A673 (cell line): ENCODE results near the gene GOSR1.
"Not testable (repeated sequence)": the region's sequence is repeated elsewhere in the genome, so short reads cannot be mapped to it uniquely, and the experiment has no call there.

ENCODE experiments used
- EZH2 ChIP-seq: fragments of 200-600 bp; sonication (generic); IDR thresholded peaks from 2 replicates; pipeline ENCODE4 v1.6.1; 2017; ENCODE audit warnings: borderline replicate concordance, low read depth, mild to moderate bottlenecking, mixed read lengths, antibody characterized with exemption, low read length; ENCODE audit not compliant: poor library complexity, severe bottlenecking
- TF ChIP-seq, protein P1 (sequence below): fragments of 300-800, 200-600 bp; sonication (generic); conservative IDR thresholded peaks from 2 replicates; pipeline ENCODE4 v1.5.1; 2017; ENCODE audit warnings: low read depth, mild to moderate bottlenecking, antibody characterized with exemption, low read length, moderate library complexity, mixed read lengths

DNA sequence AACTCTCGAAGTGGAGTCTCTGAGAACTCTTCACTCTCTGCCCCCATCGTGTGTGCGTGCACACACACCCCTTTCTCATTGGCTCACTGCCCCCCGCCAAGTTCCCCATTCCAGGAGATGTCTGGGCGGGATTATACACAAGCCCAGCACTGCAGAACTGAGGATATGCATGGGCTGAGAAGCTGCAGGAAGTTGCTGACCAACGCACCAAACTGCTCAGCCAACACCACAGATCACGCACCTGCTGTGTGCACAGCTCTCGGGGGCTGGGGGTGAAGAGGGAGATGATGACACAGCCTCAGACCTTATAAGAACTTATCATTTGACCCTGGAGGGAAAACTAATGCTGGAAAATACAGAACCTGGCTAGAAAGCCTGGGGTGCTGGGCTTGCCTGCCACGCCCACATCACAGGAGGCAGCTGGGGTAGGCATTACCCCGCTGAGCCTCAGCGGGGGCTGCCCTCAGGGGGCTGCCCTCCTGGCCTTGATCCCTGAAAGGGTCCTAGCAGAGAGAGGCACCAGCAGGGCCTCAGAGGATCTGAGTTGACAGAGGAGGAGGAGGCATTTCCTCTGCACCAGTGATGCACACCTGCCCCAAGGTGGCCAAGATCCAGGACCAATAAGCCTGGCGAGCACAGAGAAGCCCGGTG, 87.3 kb downstream of the GOSR1 start:
- not testable (repeated sequence) for TF ChIP-seq EZH2
- TF ChIP-seq, protein P1, sequence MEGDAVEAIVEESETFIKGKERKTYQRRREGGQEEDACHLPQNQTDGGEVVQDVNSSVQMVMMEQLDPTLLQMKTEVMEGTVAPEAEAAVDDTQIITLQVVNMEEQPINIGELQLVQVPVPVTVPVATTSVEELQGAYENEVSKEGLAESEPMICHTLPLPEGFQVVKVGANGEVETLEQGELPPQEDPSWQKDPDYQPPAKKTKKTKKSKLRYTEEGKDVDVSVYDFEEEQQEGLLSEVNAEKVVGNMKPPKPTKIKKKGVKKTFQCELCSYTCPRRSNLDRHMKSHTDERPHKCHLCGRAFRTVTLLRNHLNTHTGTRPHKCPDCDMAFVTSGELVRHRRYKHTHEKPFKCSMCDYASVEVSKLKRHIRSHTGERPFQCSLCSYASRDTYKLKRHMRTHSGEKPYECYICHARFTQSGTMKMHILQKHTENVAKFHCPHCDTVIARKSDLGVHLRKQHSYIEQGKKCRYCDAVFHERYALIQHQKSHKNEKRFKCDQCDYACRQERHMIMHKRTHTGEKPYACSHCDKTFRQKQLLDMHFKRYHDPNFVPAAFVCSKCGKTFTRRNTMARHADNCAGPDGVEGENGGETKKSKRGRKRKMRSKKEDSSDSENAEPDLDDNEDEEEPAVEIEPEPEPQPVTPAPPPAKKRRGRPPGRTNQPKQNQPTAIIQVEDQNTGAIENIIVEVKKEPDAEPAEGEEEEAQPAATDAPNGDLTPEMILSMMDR, result not testable (repeated sequence)
